ENCODE data around the gene UTP11. TPM values are rescaled to one million over a fixed set of nuclear protein-coding genes. Genes with fewer than 3 reads are reported as not detected.

Gene UTP11
- total and polyA plus RNA-seq, 2 of the 8 experiments (the other 6 are each of a cell fraction or from before 2014, with no cell fraction given), result 19.5 to 60.5 TPM

DNA sequence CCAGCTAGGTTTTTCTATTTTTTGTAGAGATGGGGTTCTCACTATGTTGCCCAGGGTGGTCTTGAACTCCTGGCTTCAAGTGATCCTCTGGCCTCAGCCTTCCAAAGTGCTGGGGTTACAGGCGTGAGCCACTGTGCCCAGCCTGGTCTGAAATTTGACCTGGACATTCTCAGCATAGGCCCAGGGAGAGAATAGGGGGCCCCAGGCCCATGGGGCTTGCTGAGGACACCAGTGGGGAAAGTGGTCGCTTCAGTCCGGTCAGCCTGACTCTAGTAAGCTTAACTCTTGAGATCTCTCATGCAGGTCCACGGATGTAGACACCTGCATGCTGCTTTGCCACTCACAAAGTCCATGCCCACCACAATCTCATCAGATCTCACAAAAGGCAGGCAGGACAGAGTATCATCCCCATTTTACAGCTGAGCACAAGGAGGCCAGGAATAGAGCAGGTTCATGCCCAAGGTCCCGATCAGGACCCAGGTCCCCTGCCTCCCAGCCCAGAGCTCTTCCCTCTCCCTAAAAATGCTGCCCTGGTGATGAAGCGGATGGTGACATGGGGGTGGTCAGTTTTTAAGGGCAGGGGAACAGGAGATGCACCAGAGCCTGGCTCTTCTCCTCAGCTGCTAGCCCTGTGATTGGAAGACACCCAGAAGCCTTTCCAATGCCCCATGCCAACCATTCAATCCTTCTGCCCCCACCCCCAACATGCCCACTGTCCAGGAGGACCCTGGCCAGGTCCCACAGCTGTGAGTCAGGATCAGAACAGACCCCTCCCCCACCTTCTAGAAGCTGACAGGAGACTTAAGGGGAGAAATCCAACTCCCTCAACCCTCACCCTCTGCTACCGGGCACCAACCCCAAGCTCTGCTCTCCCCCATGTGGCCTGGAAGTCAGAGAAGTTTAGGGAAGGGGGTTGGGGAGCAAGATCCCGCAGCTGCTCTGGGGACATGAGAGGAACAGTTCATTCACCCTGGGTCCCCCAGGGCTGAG lies 9.0 kb upstream of the UTP11 start (continued):
- TF ChIP-seq ATF2 (IDR thresholded peaks at IDR 0.05; ENCODE audit: low read length) (no peak), RAD21 (IDR thresholded peaks at IDR 0.05 in 1 of 2, conservative IDR thresholded peaks at IDR 0.05 in 1 of 2; ENCODE audit: low read depth in 2 of 2, low read length in 2 of 2) (no peak), BACH1 (IDR thresholded peaks at IDR 0.05; ENCODE audit: low read length) (no peak), JUN (IDR thresholded peaks at IDR 0.05; ENCODE audit: low read depth, low read length) (no peak)
